Neuronal stem cell (in vitro differentiated cells): Measurements from ENCODE around the gene RAPGEF5.

ENCODE experiments used
- DNase-seq: peaks from one replicate; pipeline ENCODE4 v3.0.0-alpha.2; 2013; ENCODE audit warnings: low spot score
- H2AFZ ChIP-seq: one replicate; pipeline ENCODE4 v1.6.1; 2013; ENCODE audit warnings: mild to moderate bottlenecking, low read length, inconsistent platforms
- H2AK5ac ChIP-seq: 2 replicates; pipeline ENCODE4 v1.6.1; 2013; ENCODE audit warnings: low read depth, mild to moderate bottlenecking, inconsistent platforms, low read length, moderate library complexity, mixed read lengths
- H2BK120ac ChIP-seq: 2 replicates; pipeline ENCODE4 v1.6.1; 2013; ENCODE audit warnings: low read depth, mild to moderate bottlenecking, inconsistent platforms, low read length, moderate library complexity, mixed read lengths
- H2BK12ac ChIP-seq: one replicate; pipeline ENCODE4 v1.6.1; 2013; ENCODE audit warnings: low read length, inconsistent platforms
- H2BK15ac ChIP-seq: 2 replicates; pipeline ENCODE4 v1.6.1; 2013; ENCODE audit warnings: mild to moderate bottlenecking, low read length, inconsistent platforms, mixed read lengths
- H2BK5ac ChIP-seq: one replicate; pipeline ENCODE4 v1.6.1; 2013; ENCODE audit warnings: inconsistent platforms, mild to moderate bottlenecking, low read length, moderate library complexity
- H3K14ac ChIP-seq: one replicate; pipeline ENCODE4 v1.6.1; 2013; ENCODE audit warnings: low read length, inconsistent platforms
- H3K18ac ChIP-seq: 2 replicates; pipeline ENCODE4 v1.6.1; 2013; ENCODE audit warnings: low read length, inconsistent platforms
- H3K23ac ChIP-seq: 2 replicates; pipeline ENCODE4 v1.6.1; 2013; ENCODE audit warnings: low read depth, mild to moderate bottlenecking, mixed read lengths, low read length, inconsistent platforms; ENCODE audit not compliant: poor library complexity
- H3K27ac ChIP-seq: replicated peaks from 3 replicates; pipeline ENCODE4 v1.5.1; 2013; ENCODE audit warnings: low read length, inconsistent platforms
- H3K27me3 ChIP-seq, 3 experiments: 2 replicates each; pipeline ENCODE4 v1.6.1; 2013; ENCODE audit warnings: low read length in 3 of 3, mild to moderate bottlenecking in 2 of 3, inconsistent platforms in 1 of 3, low read depth in 1 of 3, mixed read lengths in 1 of 3, moderate library complexity in 1 of 3; ENCODE audit not compliant: control insufficient read depth in 3 of 3, insufficient read depth in 3 of 3
- H3K36me3 ChIP-seq, 2 donors: replicated peaks in 1 of 2; 2 replicates each; pipeline ENCODE4 v1.6.1; 2013; ENCODE audit warnings: low read length in 2 of 2; ENCODE audit not compliant: control insufficient read depth in 2 of 2, insufficient read depth in 2 of 2
- H3K4ac ChIP-seq: 2 replicates; pipeline ENCODE4 v1.6.1; 2013; ENCODE audit warnings: inconsistent platforms, mild to moderate bottlenecking, low read length, moderate library complexity
- H3K4me1 ChIP-seq, 2 donors: 1 replicate in 1 of 2; 2 replicates in 1 of 2; pipeline ENCODE4 v1.6.1; 2013; ENCODE audit warnings: low read length in 2 of 2, low read depth in 1 of 2; ENCODE audit not compliant: control insufficient read depth in 2 of 2, insufficient read depth in 1 of 2
- H3K4me2 ChIP-seq: one replicate; pipeline ENCODE4 v1.6.1; 2013; ENCODE audit warnings: mild to moderate bottlenecking, low read length, inconsistent platforms; ENCODE audit not compliant: insufficient read depth, poor library complexity, severe bottlenecking
- H3K4me3 ChIP-seq, 2 donors: 2 replicates each; pipeline ENCODE4 v1.5.1; 2013; ENCODE audit warnings: low read length in 2 of 2, mild to moderate bottlenecking in 2 of 2, inconsistent platforms in 1 of 2, moderate library complexity in 1 of 2
- H3K79me1 ChIP-seq: one replicate; pipeline ENCODE4 v1.6.1; 2013; ENCODE audit warnings: low read depth, mild to moderate bottlenecking, inconsistent platforms, low read length, moderate library complexity
- H3K9ac ChIP-seq: one replicate; pipeline ENCODE4 v1.6.1; 2013; ENCODE audit warnings: mild to moderate bottlenecking, low read depth, low read length, inconsistent platforms; ENCODE audit not compliant: poor library complexity
- H3K9me3 ChIP-seq, 2 donors: replicated peaks in 1 of 2; 2 replicates each; pipeline versions ENCODE3 to v1.6.1; 2013; ENCODE audit warnings: low read length in 2 of 2, mild to moderate bottlenecking in 2 of 2, inconsistent platforms in 1 of 2, low read depth in 1 of 2, mixed read lengths in 1 of 2, moderate library complexity in 1 of 2; ENCODE audit not compliant: control insufficient read depth in 2 of 2, insufficient read depth in 1 of 2
- H4K8ac ChIP-seq: one replicate; pipeline ENCODE4 v1.6.1; 2013; ENCODE audit warnings: low read depth, mild to moderate bottlenecking, inconsistent platforms, low read length, moderate library complexity
- H4K91ac ChIP-seq: one replicate; pipeline ENCODE4 v1.6.1; 2013; ENCODE audit warnings: low read length, low read depth, mild to moderate bottlenecking, inconsistent platforms; ENCODE audit not compliant: poor library complexity
- WGBS, 2 donors: extraction: QIAGEN DNeasy Blood & Tissue Kit; methylation state at CpG; one replicate each; pipeline ENCODE4 v1.1.7; 2013; ENCODE audit warnings: missing lambda C conversion rate in 2 of 2, mixed read lengths in 1 of 2; ENCODE audit not compliant: insufficient read length in 2 of 2, insufficient replicate concordance in 1 of 2; ENCODE audit errors: extremely low coverage in 2 of 2; 5-methylcytosine and 5-hydroxymethylcytosine counted together

Gene RAPGEF5

DNA sequence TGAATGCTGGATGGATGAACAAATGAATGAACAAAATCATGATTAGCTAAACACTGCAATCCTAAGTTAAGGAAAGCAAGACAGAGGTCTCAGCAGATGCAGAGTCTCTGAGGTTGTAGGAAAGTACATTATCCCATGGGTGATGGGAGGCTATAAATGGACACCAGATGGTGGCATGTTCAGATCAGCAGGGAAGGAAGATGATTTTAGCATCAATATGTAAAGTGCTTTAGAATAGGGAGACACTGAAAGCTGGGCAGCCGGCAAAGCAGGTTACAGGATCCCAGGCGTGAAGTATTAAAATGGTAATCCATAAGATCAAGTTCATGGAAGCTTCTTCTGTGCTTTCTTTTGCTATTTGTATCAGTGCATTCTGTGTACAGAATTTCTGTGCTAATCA, 7.9 kb upstream of the RAPGEF5 start:
- no peak overlapping the region for H3K9ac ChIP-seq
- no peak overlapping the region for H4K91ac ChIP-seq
- no peak for DNase-seq
- H3K4me3 ChIP-seq: no peak overlapping the region
- no peak overlapping the region for H2BK120ac ChIP-seq
- no peaks in the 10 kb centered on the region for H3K27me3 ChIP-seq
- H2AFZ ChIP-seq: no peak overlapping the region
- H3K36me3 ChIP-seq: no peaks in the 10 kb centered on the region
- H2AK5ac ChIP-seq: no peak overlapping the region
- H2BK15ac ChIP-seq: no peak overlapping the region
- no peaks in the 10 kb centered on the region for H3K9me3 ChIP-seq
- no peak overlapping the region for H4K8ac ChIP-seq
- no peak overlapping the region for H3K4me2 ChIP-seq
- no peak overlapping the region for H3K4ac ChIP-seq
- no peaks in the 10 kb centered on the region for H3K79me1 ChIP-seq
- H2BK5ac ChIP-seq: no peak overlapping the region
- no CpG with 5 or more reads among the region's 2 CpGs for WGBS, 2 donors
- no peak overlapping the region for H3K14ac ChIP-seq
- no peak overlapping the region for H2BK12ac ChIP-seq
- no peak overlapping the region for H3K27ac ChIP-seq
- H3K18ac ChIP-seq: no peak overlapping the region
- H3K4me1 ChIP-seq: no peaks in the 10 kb centered on the region
- no peak overlapping the region for H3K23ac ChIP-seq

DNA sequence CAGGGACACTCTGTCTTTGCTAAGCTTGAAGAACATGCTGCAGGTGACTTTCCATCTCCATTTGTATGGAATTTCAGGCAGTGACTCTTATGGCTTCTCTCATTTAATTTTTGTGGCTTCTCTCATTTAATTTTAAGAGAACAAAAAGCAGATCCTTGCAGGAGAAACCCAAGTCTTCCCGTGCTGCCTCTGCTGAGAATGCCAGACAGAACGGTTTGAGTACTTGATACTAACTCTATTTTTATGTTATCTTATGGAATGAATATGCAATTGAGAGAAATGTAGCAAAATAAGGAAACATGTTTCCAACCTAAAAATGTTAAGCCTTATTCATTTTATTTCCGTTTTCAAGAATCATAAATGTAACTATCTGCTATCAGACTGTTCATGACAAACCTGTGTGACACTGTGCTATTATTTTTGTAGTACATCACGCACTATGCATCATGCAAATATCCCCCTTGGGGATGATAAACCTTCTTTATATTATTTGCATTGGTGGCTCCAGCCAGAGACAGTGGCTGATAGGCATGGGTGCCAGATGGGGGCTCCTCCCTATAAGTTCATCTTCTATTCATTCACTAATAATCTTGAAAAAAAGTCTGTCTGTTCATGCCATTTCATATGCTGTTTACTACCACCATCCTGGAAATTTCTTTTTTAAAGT, 6.9 kb upstream of the RAPGEF5 start:
- H3K36me3 ChIP-seq: no peaks in the 10 kb centered on the region
- no peak overlapping the region for H2BK12ac ChIP-seq
- H2BK15ac ChIP-seq: no peak overlapping the region
- no peak overlapping the region for H3K9ac ChIP-seq
- no peak overlapping the region for H2AK5ac ChIP-seq
- no peak overlapping the region for H3K4me3 ChIP-seq
- H4K91ac ChIP-seq: no peak overlapping the region
- no peak overlapping the region for H3K18ac ChIP-seq
- no peak overlapping the region for H2BK120ac ChIP-seq
- no peak overlapping the region for H3K4me2 ChIP-seq
- H3K23ac ChIP-seq: no peak overlapping the region
- DNase-seq: no peak
- H2AFZ ChIP-seq: no peak overlapping the region
- H2BK5ac ChIP-seq: no peak overlapping the region
- H3K27ac ChIP-seq: no peak overlapping the region
- no peaks in the 10 kb centered on the region for H3K9me3 ChIP-seq
- H4K8ac ChIP-seq: no peak overlapping the region
- no peak overlapping the region for H3K14ac ChIP-seq
- no CpG with 5 or more reads among the region's 4 CpGs for WGBS, 2 donors
- H3K27me3 ChIP-seq: peaks cover 0 to 5% (median 0%) of the 10 kb centered on the region in 3 experiments
- no peaks in the 10 kb centered on the region for H3K4me1 ChIP-seq
- H3K79me1 ChIP-seq: no peaks in the 10 kb centered on the region
- H3K4ac ChIP-seq: no peak overlapping the region

DNA sequence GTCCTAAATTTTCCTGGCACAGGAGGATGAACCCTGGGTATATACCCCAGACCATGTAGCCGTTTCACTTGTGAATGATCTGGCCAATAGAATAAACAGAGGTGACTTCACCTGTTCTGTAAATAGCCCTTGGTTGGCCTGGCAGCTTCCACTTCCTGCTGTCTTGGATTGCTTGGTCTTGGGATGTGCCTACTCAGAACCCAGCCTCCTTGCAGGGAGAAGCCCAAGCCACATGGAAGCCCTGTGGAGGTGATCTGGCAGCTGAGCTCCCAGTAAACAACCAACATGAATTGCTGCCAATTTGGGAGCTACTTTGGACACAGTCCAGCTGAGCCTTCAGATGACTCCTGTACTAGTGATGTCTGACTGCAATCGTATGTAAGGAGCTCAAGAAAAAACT, 4.8 kb upstream of the RAPGEF5 start:
- H2AK5ac ChIP-seq: no peak overlapping the region
- H2BK15ac ChIP-seq: no peak overlapping the region
- H3K4me2 ChIP-seq: no peak overlapping the region
- no peak overlapping the region for H4K91ac ChIP-seq
- H3K79me1 ChIP-seq: no peaks in the 10 kb centered on the region
- no peak for DNase-seq
- no peaks in the 10 kb centered on the region for H3K9me3 ChIP-seq
- no peak overlapping the region for H3K23ac ChIP-seq
- H3K18ac ChIP-seq: no peak overlapping the region
- H2BK12ac ChIP-seq: no peak overlapping the region
- H3K4me3 ChIP-seq: no peak overlapping the region
- H2AFZ ChIP-seq: no peak overlapping the region
- no peak overlapping the region for H3K9ac ChIP-seq
- H4K8ac ChIP-seq: no peak overlapping the region
- H2BK5ac ChIP-seq: no peak overlapping the region
- no peaks in the 10 kb centered on the region for H3K36me3 ChIP-seq
- peaks cover 0 to 20% (median 4%) of the 10 kb centered on the region in 3 experiments for H3K27me3 ChIP-seq
- H3K4me1 ChIP-seq: peaks cover 5 to 8% of the 10 kb centered on the region in 2 donors
- WGBS, 2 donors: no CpG with 5 or more reads among the region's 2 CpGs
- no peak overlapping the region for H2BK120ac ChIP-seq
- H3K4ac ChIP-seq: no peak overlapping the region
- H3K27ac ChIP-seq: no peak overlapping the region
- H3K14ac ChIP-seq: no peak overlapping the region

DNA sequence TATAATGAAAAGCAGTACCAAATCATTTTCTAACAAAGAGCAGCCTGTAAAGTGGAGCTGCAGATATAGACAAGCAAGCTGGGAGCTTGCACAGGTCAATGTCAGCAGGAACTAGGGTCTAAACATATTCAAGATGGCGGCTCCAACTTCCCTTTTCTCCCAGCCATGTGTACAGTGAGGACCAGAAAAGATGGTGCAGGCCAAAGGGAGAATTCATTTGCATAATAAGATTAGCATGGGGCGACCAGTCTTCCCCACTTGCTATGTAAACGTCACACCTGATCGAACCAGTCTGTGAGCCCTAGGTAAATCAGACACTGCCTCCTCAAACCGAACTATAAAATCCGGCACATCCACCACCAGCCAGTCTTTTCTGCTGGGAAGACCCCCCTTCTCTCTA, 4.4 kb upstream of the RAPGEF5 start:
- H3K36me3 ChIP-seq: no peaks in the 10 kb centered on the region
- no peak overlapping the region for H2BK120ac ChIP-seq
- DNase-seq: no peak
- no peaks in the 10 kb centered on the region for H3K79me1 ChIP-seq
- no CpG with 5 or more reads among the region's 6 CpGs for WGBS, 2 donors
- H3K27ac ChIP-seq: no peak overlapping the region
- H2BK15ac ChIP-seq: no peak overlapping the region
- peaks cover 5 to 8% of the 10 kb centered on the region in 2 donors for H3K4me1 ChIP-seq
- no peaks in the 10 kb centered on the region for H3K9me3 ChIP-seq
- H3K18ac ChIP-seq: no peak overlapping the region
- peaks cover 0 to 21% (median 5%) of the 10 kb centered on the region in 3 experiments for H3K27me3 ChIP-seq
- no peak overlapping the region for H3K4me2 ChIP-seq
- H4K91ac ChIP-seq: no peak overlapping the region
- H2AK5ac ChIP-seq: no peak overlapping the region
- H2BK12ac ChIP-seq: no peak overlapping the region
- H3K23ac ChIP-seq: no peak overlapping the region
- H2BK5ac ChIP-seq: no peak overlapping the region
- H4K8ac ChIP-seq: no peak overlapping the region
- no peak overlapping the region for H3K9ac ChIP-seq
- no peak overlapping the region for H2AFZ ChIP-seq
- H3K14ac ChIP-seq: no peak overlapping the region
- H3K4ac ChIP-seq: no peak overlapping the region
- H3K4me3 ChIP-seq: no peak overlapping the region
